Calu3 (cell line): ENCODE measurements around the gene CAVIN1. TPM values are rescaled to one million over a fixed set of nuclear protein-coding genes. Genes with fewer than 3 reads are reported as not detected.
A peak's percentile ranks its signal among the peaks of the same experiment; 100 is the strongest.

ENCODE experiments used
- BruUV-seq: library from RNA; stranded (reverse); fragments of 400-500 nt; replicated peaks from 2 replicates; lab custom pipeline; 2021; lab: Mats Ljungman, UMichigan
- CTCF ChIA-PET: fragments of 300-600 bp; sonication (Branson Sonifier 250); formaldehyde crosslinking; loops from one replicate; lab custom pipeline; 2022; ENCODE audit warnings: antibody characterized with exemption; lab: Charles Lee
- DNase-seq: peaks from one replicate; pipeline ENCODE4 v3.0.0; 2022
- H3K27ac Mint-ChIP-seq: one replicate; pipeline ENCODE4 v1.8.0; 2022; ENCODE audit warnings: mixed read lengths; ENCODE audit not compliant: unreplicated experiment
- H3K27me3 Mint-ChIP-seq: one replicate; pipeline ENCODE4 v1.8.0; 2022; ENCODE audit warnings: mixed read lengths; ENCODE audit not compliant: unreplicated experiment
- H3K36me3 Mint-ChIP-seq: one replicate; pipeline ENCODE4 v1.8.0; 2022; ENCODE audit warnings: mild to moderate bottlenecking, moderate library complexity, mixed read lengths; ENCODE audit not compliant: insufficient read depth, unreplicated experiment
- H3K4me1 Mint-ChIP-seq: one replicate; pipeline ENCODE4 v1.8.0; 2022; ENCODE audit warnings: mild to moderate bottlenecking, low read depth, mixed read lengths; ENCODE audit not compliant: unreplicated experiment
- H3K4me3 Mint-ChIP-seq: one replicate; pipeline ENCODE4 v1.8.0; 2022; ENCODE audit warnings: mild to moderate bottlenecking, low read depth, moderate library complexity, mixed read lengths; ENCODE audit not compliant: unreplicated experiment
- H3K9me3 Mint-ChIP-seq: one replicate; pipeline ENCODE4 v1.8.0; 2022; ENCODE audit warnings: low read depth, mixed read lengths; ENCODE audit not compliant: unreplicated experiment
- intact Hi-C: fragments of 100-400 bp; cut with micrococcal nuclease; formaldehyde crosslinking; loops from one replicate; pipeline ENCODE4 v1.10.0; 2022; ENCODE audit not compliant: unreplicated experiment
- total RNA-seq: library from RNA; stranded (reverse); gene quantifications from 2 replicates; pipeline ENCODE4 v1.2.3, GENCODE V29; 2022
- TF ChIP-seq, protein P1 (sequence below): fragments of 200-600 bp; IDR thresholded peaks from one replicate; pipeline ENCODE4 v1.8.0; 2022; ENCODE audit warnings: antibody characterized with exemption; ENCODE audit not compliant: unreplicated experiment

The CAVIN1 gene
- total RNA-seq, 1 experiment from 2014 or later = 4.0 TPM

- Mint-ChIP-seq H3K4me3 (no peak overlapping the region), H3K27me3 (no peaks in the 10 kb centered on the region), H3K36me3 (no peaks in the 10 kb centered on the region), H3K4me1 (peaks cover 13% of the 10 kb centered on the region), H3K9me3 (no peaks in the 10 kb centered on the region), H3K27ac (no peak overlapping the region)
- CTCF ChIA-PET = interaction anchor here (0.6 to 1.3 kb wide), 7 partner anchors 19 to 220 kb away, joined by 3 to 5 read pairs (median 3); partner anchors contain the start of gene CAVIN1
- no TSS peak for BruUV-seq
- TF ChIP-seq, protein P1, sequence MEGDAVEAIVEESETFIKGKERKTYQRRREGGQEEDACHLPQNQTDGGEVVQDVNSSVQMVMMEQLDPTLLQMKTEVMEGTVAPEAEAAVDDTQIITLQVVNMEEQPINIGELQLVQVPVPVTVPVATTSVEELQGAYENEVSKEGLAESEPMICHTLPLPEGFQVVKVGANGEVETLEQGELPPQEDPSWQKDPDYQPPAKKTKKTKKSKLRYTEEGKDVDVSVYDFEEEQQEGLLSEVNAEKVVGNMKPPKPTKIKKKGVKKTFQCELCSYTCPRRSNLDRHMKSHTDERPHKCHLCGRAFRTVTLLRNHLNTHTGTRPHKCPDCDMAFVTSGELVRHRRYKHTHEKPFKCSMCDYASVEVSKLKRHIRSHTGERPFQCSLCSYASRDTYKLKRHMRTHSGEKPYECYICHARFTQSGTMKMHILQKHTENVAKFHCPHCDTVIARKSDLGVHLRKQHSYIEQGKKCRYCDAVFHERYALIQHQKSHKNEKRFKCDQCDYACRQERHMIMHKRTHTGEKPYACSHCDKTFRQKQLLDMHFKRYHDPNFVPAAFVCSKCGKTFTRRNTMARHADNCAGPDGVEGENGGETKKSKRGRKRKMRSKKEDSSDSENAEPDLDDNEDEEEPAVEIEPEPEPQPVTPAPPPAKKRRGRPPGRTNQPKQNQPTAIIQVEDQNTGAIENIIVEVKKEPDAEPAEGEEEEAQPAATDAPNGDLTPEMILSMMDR = no peak
- intact Hi-C loops = no loop called here
- DNase-seq = no peak
These were observed 19.1 kb upstream of the CAVIN1 start for GRCh38 chr17:42442196-42442565.

DNA sequence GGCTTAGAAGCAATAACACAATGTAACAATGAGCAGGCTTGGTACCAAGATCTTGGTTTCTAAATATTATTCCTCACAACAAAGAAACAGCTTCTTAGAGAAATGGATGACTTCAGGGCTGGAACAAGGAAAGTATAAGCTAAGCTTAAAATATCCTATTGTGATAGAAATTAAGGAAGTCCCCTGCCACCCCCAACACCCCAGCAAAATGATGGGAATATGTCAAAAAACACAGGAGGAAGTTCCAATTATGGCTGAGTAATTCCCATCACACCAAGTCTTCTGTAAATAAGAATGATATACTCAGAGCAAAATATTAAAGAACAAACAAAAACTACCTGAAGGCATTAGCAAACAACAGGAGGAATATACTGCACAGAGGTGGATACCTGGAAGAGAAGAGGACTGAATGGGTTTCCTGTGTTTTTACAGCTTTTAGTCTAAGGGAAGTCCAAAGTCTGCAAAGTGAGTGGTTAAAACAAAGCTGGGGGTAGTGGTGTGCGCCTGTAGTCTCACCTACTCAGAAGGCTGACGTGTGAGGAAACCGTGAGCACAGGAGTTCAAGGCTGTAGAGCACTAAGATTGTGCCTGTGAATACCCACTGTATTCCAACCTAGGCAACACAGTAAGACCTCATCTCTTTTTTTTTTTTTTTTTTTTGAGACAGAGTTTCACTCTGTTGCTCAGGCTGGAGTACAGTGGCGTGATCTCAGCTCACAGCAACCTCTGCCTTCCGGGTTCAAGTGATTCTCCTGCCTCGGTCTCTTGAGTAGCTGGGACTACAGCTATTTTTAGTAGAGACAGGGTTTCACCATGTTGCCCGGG is 18.5 kb upstream of the CAVIN1 start:
- Mint-ChIP-seq H3K27me3 (no peaks in the 10 kb centered on the region), H3K36me3 (no peaks in the 10 kb centered on the region), H3K4me3 (no peak overlapping the region), H3K27ac (peak overlapping the region; percentile 2), H3K9me3 (no peaks in the 10 kb centered on the region), H3K4me1 (peaks cover 13% of the 10 kb centered on the region)
- no TSS peak for BruUV-seq
- CTCF ChIA-PET = interaction anchor here (0.6 to 1.3 kb wide), 9 partner anchors 18 to 292 kb away, joined by 3 to 5 read pairs (median 3); partner anchors contain the start of gene CAVIN1
- intact Hi-C loops = no loop called here
- TF ChIP-seq, protein P1 = no peak
- no peak for DNase-seq

DNA sequence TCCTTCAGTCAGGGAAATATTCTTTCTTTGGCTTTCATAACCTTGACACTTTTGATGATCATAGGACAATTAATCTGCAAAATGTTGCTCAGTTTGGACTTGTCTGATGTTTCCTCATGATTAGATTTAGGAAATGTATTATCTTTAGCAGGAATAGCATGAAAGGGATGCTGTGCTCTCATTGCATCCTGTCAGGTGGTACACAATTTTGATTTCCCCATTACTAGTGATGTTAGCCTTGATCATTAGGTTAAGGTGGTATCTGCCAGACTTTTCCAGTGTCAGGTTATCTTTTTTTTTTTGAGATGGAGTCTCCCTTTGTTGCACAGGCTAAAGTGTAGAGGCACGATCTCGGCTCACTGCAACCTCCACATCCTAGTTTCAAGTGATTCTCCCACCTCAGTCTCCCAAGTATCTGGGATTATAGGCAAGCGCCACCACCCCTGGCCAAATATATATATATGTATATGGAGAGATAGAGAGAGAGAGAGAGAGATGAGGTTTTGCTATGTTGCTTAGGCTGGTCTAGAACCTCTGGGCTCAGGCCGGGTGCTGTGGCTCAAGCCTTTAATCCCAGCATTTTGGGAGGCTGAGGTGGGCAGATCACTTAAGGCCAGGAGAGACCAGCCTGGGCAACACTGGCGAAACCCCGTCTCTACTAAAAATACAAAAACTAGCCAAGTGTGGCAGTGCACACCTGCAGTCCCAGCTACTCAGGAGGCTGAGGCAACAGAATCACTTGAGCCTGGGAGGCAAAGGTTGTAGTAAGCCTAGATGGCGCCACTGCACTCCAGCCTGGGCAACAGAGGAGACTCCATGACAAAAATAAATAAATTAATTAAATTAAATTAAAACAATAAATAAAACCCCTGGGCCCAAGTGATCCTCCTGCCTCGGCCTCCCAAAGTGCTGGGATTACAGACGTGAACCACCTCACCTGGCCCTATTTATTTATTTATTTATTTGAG is 15.8 kb upstream of the CAVIN1 start:
- TF ChIP-seq, protein P1 = no peak
- H3K36me3 Mint-ChIP-seq = no peaks in the 10 kb centered on the region
- no peak overlapping the region for H3K4me3 Mint-ChIP-seq
- DNase-seq = peak; percentile 57
- intact Hi-C loops = no loop called here
- no peak overlapping the region for H3K27ac Mint-ChIP-seq
- CTCF ChIA-PET = no interaction called here
- H3K4me1 Mint-ChIP-seq = peaks cover 13% of the 10 kb centered on the region
- H3K9me3 Mint-ChIP-seq = no peaks in the 10 kb centered on the region
- no peaks in the 10 kb centered on the region for H3K27me3 Mint-ChIP-seq
- no TSS peak for BruUV-seq

DNA sequence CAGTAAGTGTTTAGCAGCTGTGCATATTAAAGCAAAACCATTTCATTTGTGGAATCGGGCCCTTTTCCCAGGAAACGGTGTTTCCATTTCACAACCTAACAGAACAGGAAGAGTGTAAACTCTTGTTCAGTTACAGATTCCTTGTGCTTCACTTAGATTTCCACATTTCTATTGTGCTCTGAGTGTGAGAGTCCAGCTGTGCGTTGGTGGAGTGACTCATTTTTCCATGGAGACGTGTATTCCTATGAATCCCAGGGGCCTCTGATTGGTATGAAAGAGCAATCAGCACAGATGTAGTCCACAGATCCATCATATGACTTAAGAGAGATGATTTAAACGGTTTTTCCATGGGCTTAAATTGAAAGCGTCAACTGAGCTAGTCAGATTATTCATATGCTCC is 13.3 kb upstream of the CAVIN1 start:
- no peak for DNase-seq
- BruUV-seq = no TSS peak
- Mint-ChIP-seq H3K27me3 (no peaks in the 10 kb centered on the region), H3K4me3 (no peak overlapping the region), H3K27ac (no peak overlapping the region), H3K9me3 (peaks cover 3% of the 10 kb centered on the region), H3K36me3 (no peaks in the 10 kb centered on the region), H3K4me1 (peaks cover 15% of the 10 kb centered on the region)
- CTCF ChIA-PET = interaction anchor here (0.6 kb wide), 1 partner anchor 26 kb away, joined by 3 read pairs; no protein-coding TSS in a partner anchor
- intact Hi-C loops = no loop called here
- TF ChIP-seq, protein P1 = no peak
